HepG2 (cell line): ENCODE results near the gene PXK. TPM values are rescaled to one million over a fixed set of nuclear protein-coding genes. Genes with fewer than 3 reads are reported as not detected.
A peak's percentile ranks its signal among the peaks of the same experiment; 100 is the strongest.

Experiments used
- BRCA1 ChIP-seq: sonication (generic); formaldehyde crosslinking; IDR thresholded peaks from 2 replicates; pipeline ENCODE4 v1.4.0; 2020; ENCODE audit warnings: missing genetic modification reagents
- ELF3 ChIP-seq: IDR thresholded peaks from 2 replicates; pipeline ENCODE4 v1.6.1; 2016; ENCODE audit warnings: missing genetic modification reagents, missing compliant biosample characterization
- MAZ ChIP-seq, 2 experiments: sonication (generic) in 1 of 2; formaldehyde crosslinking in 1 of 2; IDR thresholded peaks; 2 replicates each; pipeline versions ENCODE4 v1.5.0 to v1.6.1; 2012 to 2020; ENCODE audit warnings: low read depth in 2 of 2, mild to moderate bottlenecking in 2 of 2, borderline replicate concordance in 1 of 2, improper control_type of control experiment in 1 of 2, low read length in 1 of 2, missing genetic modification reagents in 1 of 2, moderate library complexity in 1 of 2
- NCOA2 ChIP-seq: sonication (generic); formaldehyde crosslinking; IDR thresholded peaks from 2 replicates; pipeline ENCODE4 v1.8.0; 2022; ENCODE audit warnings: inconsistent platforms
- ZC3H4 ChIP-seq: sonication (generic); formaldehyde crosslinking; IDR thresholded peaks from 2 replicates; pipeline ENCODE4 v1.4.0; 2020; ENCODE audit warnings: missing genetic modification reagents, borderline replicate concordance
- ZEB1 ChIP-seq: IDR thresholded peaks from 2 replicates; pipeline ENCODE4 v1.6.1; 2012; ENCODE audit warnings: mild to moderate bottlenecking, low read depth, inconsistent platforms; ENCODE audit not compliant: insufficient replicate concordance
- ZNF264 ChIP-seq: sonication (generic); formaldehyde crosslinking; IDR thresholded peaks from 2 replicates; pipeline ENCODE4 v1.4.0; 2020; ENCODE audit warnings: missing genetic modification reagents
- ZNF44 ChIP-seq: sonication (generic); formaldehyde crosslinking; IDR thresholded peaks from 2 replicates; pipeline ENCODE4 v1.5.1; 2020; ENCODE audit warnings: mild to moderate bottlenecking, missing genetic modification reagents
- ZNF782 ChIP-seq: sonication (generic); formaldehyde crosslinking; IDR thresholded peaks from 2 replicates; pipeline ENCODE4 v1.4.0; 2020; ENCODE audit warnings: missing genetic modification reagents, mild to moderate bottlenecking, borderline replicate concordance
- polyA plus RNA-seq, 8 experiments: library from polyadenylated mRNA; depleted of rRNA in 3 of 8; stranded (reverse) in 7 of 8; unstranded in 1 of 8; fragments of >200 nt; fragmentation: Illumina TruSeq in 4 of 8; extraction: Trizol in 4 of 8; gene quantifications; 2 replicates each; pipeline versions ENCODE4 v1.2.1 to v1.2.3, GENCODE V29; 2011 to 2016; ENCODE audit warnings: low read depth in 4 of 8, missing spikeins in 1 of 8, mixed read lengths in 1 of 8; ENCODE audit not compliant: insufficient read depth in 1 of 8
- total RNA-seq, 5 experiments: library from RNA; depleted of rRNA; stranded (reverse); fragments of >200 nt; fragmentation: Illumina TruSeq; extraction: Trizol; gene quantifications; 2 replicates each; pipeline ENCODE4 v1.2.3, GENCODE V29; 2016; ENCODE audit warnings: low read depth in 1 of 5
- TF ChIP-seq, protein P1 (sequence below): sonication (generic); formaldehyde crosslinking; IDR thresholded peaks from 2 replicates; pipeline ENCODE4 v1.4.0; 2020; ENCODE audit warnings: mild to moderate bottlenecking, missing genetic modification reagents
- TF ChIP-seq, protein P2 (sequence below), 2 experiments: sonication (generic) in 1 of 2; formaldehyde crosslinking in 1 of 2; IDR thresholded peaks; 2 replicates each; pipeline versions ENCODE4 v1.4.0 to v1.6.1; 2018 to 2020; ENCODE audit warnings: missing genetic modification reagents in 2 of 2, borderline replicate concordance in 1 of 2, low read depth in 1 of 2, mild to moderate bottlenecking in 1 of 2, missing biosample characterization in 1 of 2
- TF ChIP-seq, protein P3 (sequence below): IDR thresholded peaks from 2 replicates; pipeline ENCODE4 v1.6.1; 2016; ENCODE audit warnings: mild to moderate bottlenecking
- TF ChIP-seq, protein P4 (sequence below): IDR thresholded peaks from 2 replicates; pipeline ENCODE4 v1.6.1; 2016; ENCODE audit warnings: low read depth, missing genetic modification reagents, missing compliant biosample characterization

PXK gene
- total and polyA plus RNA-seq, 2 of the 13 experiments (the other 11 are each of a cell fraction or from before 2014, with no cell fraction given), result 6.4 to 18.6 TPM

DNA sequence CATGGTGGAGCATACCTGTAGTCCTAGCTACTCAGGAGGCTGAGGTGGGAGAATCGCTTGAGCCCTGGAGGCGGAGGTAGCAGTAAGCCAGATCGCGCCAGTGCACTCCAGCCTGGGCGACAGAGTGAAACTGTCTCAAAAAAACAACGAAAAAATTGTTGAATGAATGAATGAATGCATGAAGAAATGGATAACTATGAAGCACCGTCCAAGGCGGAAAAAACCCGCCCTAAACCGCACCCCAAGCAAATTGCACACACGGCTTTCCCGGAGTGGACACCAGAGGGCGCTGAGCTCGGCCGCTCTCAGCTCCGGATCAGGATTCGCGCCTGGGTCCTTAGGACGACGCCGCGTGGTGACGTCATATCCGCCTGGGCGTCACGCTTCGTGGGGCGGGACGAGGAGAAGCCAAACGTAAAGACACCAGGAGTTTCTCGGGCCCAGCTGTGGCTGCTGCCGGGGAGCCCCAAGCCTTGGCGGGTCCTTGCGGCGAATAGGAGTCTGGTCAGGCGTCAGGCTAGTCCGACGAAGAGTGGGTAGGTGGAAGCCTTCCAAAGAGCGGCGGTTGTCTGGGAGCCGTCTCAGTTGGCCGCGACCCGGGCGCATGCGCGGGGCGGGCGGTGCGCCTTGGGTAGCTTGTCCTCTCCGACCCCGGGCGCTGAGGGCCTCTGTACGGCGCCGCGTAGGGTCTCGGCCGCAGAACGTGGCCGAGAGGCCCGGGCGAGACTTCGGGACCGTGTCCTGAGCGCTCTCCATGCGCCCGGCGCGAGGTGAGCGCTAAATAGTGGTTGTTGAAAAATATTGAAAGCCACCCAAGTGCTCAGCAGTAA, 26.6 kb upstream of the PXK start, which contains the start of the genes HTD2 and RPP14 (continued):
- TF ChIP-seq, protein P1, sequence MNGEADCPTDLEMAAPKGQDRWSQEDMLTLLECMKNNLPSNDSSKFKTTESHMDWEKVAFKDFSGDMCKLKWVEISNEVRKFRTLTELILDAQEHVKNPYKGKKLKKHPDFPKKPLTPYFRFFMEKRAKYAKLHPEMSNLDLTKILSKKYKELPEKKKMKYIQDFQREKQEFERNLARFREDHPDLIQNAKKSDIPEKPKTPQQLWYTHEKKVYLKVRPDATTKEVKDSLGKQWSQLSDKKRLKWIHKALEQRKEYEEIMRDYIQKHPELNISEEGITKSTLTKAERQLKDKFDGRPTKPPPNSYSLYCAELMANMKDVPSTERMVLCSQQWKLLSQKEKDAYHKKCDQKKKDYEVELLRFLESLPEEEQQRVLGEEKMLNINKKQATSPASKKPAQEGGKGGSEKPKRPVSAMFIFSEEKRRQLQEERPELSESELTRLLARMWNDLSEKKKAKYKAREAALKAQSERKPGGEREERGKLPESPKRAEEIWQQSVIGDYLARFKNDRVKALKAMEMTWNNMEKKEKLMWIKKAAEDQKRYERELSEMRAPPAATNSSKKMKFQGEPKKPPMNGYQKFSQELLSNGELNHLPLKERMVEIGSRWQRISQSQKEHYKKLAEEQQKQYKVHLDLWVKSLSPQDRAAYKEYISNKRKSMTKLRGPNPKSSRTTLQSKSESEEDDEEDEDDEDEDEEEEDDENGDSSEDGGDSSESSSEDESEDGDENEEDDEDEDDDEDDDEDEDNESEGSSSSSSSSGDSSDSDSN, result peak; percentile 89; the same call in 1 of the 2 replicates
- TF ChIP-seq ZC3H4 (CRISPR knock-in tag) (0 out of 2 replicates have a peak, but pooled peaks have one; percentile 21), ZNF44 (CRISPR knock-in tag) (0 out of 2 replicates have a peak, but pooled peaks have one; percentile 16), BRCA1 (CRISPR knock-in tag) (0 out of 2 replicates have a peak, but pooled peaks have one; percentile 21), MAZ (IDR thresholded peaks at IDR 0.05; ENCODE audit: borderline replicate concordance, low read depth, low read length) (0 out of 2 replicates have a peak, but pooled peaks have one; percentile 23), MAZ (CRISPR knock-in tag; IDR thresholded peaks at IDR 0.05; ENCODE audit: low read depth) (no peak), ZNF782 (CRISPR knock-in tag) (0 out of 2 replicates have a peak, but pooled peaks have one; percentile 22), ZNF264 (0 out of 2 replicates have a peak, but pooled peaks have one; percentile 6), ZEB1 (no peak), ELF3 (CRISPR knock-in tag) (peak; percentile 84), NCOA2 (peak; percentile 61; the same call in 1 of the 2 replicates)
- TF ChIP-seq, protein P2, sequence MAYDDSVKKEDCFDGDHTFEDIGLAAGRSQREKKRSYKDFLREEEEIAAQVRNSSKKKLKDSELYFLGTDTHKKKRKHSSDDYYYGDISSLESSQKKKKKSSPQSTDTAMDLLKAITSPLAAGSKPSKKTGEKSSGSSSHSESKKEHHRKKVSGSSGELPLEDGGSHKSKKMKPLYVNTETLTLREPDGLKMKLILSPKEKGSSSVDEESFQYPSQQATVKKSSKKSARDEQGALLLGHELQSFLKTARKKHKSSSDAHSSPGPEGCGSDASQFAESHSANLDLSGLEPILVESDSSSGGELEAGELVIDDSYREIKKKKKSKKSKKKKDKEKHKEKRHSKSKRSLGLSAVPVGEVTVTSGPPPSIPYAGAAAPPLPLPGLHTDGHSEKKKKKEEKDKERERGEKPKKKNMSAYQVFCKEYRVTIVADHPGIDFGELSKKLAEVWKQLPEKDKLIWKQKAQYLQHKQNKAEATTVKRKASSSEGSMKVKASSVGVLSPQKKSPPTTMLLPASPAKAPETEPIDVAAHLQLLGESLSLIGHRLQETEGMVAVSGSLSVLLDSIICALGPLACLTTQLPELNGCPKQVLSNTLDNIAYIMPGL (CRISPR knock-in tag; IDR thresholded peaks at IDR 0.05; ENCODE audit: borderline replicate concordance in 1 of 2, low read depth in 1 of 2), result peak; percentile 89 to 97
- TF ChIP-seq, protein P3, sequence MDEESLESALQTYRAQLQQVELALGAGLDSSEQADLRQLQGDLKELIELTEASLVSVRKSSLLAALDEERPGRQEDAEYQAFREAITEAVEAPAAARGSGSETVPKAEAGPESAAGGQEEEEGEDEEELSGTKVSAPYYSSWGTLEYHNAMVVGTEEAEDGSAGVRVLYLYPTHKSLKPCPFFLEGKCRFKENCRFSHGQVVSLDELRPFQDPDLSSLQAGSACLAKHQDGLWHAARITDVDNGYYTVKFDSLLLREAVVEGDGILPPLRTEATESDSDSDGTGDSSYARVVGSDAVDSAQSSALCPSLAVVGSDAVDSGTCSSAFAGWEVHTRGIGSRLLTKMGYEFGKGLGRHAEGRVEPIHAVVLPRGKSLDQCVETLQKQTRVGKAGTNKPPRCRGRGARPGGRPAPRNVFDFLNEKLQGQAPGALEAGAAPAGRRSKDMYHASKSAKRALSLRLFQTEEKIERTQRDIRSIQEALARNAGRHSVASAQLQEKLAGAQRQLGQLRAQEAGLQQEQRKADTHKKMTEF, result peak; percentile 93
- TF ChIP-seq, protein P4, sequence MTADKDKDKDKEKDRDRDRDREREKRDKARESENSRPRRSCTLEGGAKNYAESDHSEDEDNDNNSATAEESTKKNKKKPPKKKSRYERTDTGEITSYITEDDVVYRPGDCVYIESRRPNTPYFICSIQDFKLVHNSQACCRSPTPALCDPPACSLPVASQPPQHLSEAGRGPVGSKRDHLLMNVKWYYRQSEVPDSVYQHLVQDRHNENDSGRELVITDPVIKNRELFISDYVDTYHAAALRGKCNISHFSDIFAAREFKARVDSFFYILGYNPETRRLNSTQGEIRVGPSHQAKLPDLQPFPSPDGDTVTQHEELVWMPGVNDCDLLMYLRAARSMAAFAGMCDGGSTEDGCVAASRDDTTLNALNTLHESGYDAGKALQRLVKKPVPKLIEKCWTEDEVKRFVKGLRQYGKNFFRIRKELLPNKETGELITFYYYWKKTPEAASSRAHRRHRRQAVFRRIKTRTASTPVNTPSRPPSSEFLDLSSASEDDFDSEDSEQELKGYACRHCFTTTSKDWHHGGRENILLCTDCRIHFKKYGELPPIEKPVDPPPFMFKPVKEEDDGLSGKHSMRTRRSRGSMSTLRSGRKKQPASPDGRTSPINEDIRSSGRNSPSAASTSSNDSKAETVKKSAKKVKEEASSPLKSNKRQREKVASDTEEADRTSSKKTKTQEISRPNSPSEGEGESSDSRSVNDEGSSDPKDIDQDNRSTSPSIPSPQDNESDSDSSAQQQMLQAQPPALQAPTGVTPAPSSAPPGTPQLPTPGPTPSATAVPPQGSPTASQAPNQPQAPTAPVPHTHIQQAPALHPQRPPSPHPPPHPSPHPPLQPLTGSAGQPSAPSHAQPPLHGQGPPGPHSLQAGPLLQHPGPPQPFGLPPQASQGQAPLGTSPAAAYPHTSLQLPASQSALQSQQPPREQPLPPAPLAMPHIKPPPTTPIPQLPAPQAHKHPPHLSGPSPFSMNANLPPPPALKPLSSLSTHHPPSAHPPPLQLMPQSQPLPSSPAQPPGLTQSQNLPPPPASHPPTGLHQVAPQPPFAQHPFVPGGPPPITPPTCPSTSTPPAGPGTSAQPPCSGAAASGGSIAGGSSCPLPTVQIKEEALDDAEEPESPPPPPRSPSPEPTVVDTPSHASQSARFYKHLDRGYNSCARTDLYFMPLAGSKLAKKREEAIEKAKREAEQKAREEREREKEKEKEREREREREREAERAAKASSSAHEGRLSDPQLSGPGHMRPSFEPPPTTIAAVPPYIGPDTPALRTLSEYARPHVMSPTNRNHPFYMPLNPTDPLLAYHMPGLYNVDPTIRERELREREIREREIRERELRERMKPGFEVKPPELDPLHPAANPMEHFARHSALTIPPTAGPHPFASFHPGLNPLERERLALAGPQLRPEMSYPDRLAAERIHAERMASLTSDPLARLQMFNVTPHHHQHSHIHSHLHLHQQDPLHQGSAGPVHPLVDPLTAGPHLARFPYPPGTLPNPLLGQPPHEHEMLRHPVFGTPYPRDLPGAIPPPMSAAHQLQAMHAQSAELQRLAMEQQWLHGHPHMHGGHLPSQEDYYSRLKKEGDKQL, result peak; percentile 45; the same call in 1 of the 2 replicates
